ENCODE data around the gene KCNK17.

Gene KCNK17, protein sequence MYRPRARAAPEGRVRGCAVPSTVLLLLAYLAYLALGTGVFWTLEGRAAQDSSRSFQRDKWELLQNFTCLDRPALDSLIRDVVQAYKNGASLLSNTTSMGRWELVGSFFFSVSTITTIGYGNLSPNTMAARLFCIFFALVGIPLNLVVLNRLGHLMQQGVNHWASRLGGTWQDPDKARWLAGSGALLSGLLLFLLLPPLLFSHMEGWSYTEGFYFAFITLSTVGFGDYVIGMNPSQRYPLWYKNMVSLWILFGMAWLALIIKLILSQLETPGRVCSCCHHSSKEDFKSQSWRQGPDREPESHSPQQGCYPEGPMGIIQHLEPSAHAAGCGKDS

DNA sequence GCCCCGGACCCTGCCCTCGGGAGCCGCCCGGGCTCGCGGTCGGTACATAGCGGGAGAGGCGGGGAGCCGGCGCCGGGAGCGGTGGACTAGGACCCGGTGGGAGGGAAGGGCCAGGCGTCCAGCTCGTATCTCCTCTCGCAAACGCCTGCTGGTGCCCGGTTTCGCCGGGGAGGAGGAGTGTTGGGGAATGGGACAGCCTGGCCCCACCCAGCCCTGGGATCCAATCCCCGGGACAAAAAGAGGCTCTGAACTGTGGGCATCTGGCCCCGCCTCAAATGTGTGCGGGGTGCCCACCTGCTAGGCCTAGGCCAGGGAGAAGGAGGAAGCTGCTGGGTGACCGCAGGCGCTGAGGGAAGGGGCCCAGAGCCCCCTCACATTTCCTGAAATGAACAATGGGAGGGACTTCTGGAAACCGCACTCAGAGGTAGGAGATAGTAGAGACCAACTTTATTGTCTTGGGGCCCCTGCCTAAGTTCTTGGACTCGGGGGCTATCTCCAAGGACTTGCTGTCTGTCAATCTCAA is at the start of gene KCNK17:
KCNK17 (minus strand) TSS at position 147 of the 523 bp plus-strand sequence; CDS start at position 48, 99 bp downstream.
- no peak for DNase-seq (ENCODE audit: low read depth)

DNA sequence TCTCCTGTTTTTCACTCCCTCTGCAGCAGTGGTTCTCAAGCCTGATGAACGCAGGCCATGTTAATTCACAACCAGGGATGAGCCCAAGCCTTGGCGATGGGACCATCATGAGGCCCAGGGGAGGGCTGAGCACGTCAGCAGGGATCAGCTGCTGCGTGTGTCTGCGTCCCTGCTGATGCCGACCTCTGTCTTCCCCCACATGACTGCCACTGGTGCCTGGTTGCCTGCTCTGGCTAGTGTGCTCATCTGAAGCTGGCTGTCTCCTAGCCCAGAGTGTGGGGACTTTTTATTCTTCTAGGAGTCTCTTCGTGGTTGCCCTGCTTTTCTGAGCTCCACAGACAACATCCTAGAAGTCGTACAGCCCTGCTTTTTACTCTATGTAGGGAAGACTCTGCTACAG is 49.1 kb upstream of the KCNK17 start:
- DNase-seq (ENCODE audit: low read depth): no peak

DNA sequence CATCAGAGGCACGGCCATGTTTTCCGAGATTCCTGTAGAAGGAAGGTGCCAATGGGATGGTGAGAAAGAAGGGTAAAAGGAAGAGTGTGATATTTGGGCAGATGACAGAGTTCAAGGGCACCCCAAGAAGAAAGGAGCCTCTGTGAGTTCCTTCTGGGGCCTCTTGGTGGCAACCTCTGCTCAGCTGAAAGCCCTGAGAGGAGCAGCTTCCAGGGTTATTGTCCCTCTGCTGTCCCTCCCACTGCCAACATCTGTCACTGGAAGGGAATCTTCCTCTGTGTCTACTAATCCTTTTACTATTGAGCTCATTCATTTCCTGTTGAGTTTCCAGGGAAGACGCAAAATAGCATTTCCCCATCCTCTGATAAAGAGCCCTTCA is 48.3 kb upstream of the KCNK17 start:
- DNase-seq (ENCODE audit: low read depth): no peak

DNA sequence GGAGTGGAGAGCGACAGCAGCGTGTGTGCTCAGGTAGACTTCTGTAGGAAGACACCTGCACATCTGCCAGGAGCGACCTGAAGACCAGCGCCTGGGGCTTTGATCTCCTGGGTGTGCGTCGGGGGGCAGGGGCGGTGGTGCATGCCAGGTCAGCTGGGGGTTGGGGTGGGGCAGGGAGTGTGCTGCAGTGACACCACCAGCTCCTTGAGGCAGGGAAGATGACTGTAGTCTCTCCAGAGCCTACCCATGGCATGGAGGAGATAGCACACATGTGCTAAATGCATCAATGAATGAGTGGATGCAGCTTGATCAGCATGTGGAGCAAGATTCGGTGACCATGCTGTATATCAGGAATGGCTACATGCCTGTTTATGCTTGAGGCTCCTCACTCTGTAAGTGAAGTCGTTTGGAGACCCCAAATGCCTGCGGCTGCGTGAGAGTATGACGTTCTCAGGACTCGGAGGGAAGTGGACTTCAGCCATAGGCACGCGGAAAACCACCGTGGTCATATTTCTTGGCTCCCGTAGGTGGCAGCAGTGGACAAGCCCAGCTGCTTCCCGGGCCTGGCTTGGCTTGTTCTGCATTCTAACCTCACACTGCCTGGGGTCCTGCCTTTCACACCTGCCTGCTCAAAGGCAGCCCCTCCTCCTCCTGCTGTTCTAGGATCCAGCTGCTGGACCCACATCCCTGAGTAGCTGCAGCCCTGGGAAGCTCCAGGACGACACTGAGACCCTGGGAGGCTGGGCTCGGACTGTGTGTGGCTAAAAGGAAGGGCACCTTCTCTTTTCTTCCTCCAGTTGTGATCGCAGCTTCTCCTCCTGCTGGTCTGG is 47.7 kb upstream of the KCNK17 start:
- peak; percentile 20 for DNase-seq (ENCODE audit: low read depth)

DNA sequence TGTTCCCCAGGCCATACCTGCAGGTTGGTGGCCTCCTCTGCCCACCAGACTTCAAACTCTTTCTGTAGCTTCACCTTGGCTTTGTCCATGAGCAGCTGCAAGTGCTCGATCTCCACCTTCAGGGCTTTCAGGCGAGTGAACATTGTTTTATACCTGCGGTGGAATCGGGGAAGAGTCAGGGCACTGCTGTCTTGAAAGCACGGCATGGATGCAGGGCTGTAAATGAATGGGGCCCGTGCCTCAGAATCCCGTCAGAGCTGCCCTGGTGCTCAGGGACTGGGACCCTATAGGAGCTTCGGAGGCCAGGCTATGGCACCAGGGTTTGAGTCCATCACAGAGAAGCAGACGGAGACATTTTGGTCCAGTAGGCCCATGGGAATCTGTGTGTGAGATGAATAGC is 46.2 kb upstream of the KCNK17 start:
- no peak for DNase-seq (ENCODE audit: low read depth)

DNA sequence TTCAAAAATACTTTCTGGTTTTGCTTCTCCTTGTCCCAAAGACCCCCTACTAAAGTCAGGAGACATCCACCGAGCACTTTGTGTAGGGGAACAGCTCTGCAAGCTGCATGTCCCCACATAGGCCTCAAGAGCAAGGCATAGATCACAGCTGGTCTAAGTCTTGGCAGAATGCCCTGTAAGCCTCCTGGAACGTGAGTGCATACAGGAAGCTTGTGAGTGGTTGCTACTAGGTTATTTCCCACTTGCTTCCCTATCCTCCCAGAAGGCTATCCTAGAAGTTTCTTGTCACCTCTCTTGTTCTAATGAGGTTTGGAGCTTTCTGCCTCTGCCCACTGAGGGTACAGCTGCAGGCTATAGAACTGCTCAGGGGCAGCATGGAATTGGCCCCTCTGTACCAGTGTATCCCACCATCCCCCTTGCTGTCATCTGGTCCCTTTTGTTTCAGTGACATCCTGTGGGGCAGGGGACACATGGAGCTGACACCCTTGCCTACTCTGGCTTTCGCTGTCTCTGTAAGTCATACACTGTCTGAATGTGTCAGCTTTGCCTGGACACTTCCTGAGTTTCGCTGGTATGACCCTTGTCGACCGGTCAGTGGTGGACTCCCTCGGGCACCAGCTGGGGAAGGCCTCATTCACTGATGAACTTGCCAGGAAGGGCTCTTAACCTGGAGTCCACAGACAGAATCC is 43.9 kb upstream of the KCNK17 start:
- peak; percentile 27 for DNase-seq (ENCODE audit: low read depth)

DNA sequence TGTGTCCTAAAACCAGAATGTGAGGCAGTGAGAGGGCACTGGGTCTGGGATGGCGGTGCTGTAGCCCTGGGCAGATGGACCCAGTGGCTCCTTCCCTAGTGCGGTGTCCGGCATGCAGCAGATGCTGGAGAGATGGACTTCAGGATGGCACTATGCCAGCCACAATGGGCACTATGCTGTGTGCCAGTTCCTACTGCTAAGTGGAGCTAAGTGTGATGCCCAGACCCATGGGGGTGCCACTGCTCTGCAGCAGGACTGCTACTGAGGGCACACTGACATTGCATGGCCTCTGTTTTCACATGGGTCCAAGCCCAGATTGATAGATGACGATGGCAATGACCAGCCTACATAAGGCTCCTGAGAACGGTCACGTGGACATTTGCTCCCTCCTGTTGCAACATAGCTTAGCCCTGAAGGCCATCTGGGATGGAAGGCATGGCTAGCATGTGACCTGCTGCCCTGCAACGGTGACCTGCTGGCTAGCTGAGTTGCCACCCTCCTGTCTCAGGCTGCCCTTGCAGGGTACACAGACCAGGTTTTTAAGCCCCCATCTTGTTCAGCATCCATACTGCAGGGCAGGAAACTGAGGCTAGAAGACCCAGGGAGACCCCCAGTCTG is 39.6 kb upstream of the KCNK17 start:
- no peak for DNase-seq (ENCODE audit: low read depth)

DNA sequence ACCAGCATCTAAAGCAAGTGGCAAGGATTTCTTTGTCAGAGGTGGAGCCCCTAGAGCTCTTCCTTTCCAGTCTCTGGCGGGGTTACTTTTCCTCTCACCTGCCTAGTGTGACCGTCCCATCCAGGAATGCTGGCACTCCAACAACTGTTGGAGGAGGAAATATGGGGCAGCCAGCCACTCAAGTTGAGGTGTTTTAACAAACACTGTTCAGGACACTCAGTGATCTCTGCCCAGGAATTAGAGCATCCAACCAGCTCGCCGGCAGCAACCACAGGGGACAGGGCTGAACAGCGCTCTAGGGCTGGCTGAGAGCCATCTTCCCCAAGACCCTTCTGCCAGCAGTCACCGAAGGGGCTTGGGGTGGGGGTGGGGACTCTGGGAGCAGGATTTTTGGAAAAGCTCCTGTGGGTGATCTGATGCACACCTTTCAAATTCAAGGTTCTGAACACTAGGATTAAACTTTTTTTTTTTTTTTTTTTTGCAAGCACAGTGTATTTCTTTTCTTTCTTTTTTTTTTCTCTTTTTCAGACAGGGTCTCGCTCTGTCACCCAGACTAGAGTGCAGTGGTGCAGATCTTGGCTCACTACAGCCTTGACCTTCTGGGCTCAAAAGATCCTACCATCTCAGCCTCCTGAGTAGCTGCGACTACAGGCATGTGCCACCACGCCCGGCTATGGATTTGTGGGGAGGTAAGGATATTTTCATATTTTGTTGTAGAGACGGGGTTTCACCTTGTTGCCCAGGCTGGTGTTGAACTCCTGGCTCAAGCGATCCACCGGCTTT is 36.7 kb upstream of the KCNK17 start:
- no peak for DNase-seq (ENCODE audit: low read depth)

DNA sequence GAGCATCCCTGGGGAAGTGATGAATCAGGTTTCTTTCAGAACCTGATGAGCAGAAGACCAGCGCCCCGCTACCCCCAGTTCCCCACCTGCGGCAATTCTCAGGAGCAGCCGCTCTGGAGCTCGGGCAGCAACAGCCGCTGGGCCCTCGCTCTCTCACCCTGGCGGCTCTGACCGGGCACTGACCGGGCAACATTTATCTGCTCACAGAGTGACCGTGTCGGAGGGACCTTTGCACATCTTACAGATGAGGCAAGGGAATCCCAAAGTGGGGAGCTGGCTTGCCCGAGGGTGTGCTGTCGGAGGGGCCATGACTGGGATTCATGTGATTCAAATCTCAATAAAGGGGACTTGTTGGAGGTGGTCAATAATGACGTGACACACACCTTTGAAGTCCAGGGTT is 34.5 kb upstream of the KCNK17 start:
- DNase-seq (ENCODE audit: low read depth): no peak

DNA sequence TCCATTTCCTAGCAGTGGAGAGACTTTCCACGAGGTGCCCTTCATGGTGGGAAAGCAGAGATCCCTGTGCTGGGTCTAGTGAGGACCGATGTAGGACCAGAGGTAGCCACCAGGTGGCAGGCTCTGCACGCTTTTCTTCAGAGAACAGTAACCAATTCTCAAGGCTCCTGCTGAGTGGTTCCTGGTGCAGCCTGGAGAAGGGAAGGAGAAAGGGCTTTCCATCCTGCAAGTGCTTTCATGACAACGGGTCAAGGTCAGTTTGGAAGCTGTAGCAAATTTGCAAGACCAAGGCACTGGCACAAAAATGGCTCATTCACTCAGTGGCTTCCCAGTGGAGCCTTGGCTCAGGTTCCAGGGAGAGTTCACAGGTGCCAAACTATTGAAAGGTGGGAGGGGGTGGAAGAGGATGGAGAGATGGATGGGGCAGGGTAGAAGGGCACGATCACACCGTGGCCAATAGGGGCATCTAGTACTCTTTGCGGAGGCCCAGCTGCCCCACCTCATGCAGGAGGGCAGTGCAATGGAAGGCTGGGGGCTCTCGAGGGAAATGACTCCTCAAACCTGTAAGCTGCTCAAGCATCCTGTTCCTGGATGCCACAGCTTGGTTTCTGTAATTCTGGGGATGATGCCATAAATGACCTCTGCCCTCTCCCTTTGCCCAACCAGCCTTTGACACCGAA is 33.8 kb upstream of the KCNK17 start:
- DNase-seq (ENCODE audit: low read depth): peak; percentile 23

DNA sequence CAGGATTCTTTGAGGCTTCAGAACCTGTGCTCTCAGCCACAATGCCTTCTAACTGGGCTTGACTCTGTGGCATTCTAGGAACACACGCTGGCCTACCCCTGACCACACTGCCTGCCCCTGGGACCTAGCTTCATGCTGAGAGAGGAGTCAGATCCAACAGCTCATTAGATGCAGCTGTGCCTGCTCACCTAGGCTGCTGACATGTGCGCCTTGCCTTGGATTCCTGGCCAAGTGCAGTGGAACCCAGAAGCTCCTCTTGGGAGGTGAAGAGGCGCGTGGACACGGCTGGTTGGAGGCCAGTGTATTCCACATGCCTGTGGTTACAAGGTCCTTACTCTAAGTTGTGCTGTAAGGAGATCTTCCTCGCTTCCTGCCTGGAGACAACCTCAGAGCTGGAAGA is 33.0 kb upstream of the KCNK17 start:
- DNase-seq (ENCODE audit: low read depth): no peak

DNA sequence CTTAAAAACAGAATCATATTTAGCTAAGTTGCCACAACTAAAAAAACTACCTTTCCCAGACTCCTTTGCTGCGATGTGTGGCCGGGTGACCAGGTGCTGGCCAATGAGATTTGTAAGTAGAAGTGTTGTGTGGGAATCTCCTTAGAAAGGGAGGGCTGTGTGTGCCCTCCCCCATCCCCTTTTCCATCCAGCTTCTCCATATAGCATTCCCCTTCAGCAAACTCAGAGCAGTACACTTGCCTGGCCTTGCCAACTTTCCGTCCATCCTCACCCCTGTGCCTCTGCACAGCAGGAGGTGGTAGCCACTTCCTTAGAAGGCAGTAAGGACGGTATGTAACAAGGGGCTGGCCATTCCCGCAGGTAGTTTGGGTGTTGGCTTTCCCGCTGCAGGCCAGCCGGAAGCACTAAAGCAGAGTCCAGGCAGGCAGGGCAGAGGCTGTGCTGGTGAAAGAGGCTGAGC is 30.6 kb upstream of the KCNK17 start:
- no peak for DNase-seq (ENCODE audit: low read depth)

DNA sequence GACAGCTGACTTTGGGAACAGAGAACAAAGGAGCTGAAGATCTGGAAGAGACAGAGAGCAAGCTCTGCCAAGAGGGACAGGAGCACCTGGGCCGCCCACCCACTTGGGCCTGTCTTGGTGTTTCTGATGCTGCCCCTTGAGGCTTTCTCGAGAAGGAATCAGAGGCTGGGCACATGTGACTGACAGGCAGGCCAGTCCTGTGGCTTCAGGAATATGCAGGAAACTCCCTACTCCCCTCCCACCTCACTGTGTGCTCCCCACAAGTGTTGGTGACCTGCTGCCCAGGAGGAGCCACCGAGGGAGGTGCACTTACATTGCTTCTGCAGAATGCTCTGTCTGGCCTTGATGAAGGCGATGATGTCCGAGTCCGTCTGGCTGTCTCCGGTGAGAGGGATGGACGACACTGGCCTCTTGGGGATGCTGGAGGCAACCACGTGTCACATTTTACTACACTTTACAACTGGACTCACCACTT is 29.2 kb upstream of the KCNK17 start:
- no peak for DNase-seq (ENCODE audit: low read depth)

DNA sequence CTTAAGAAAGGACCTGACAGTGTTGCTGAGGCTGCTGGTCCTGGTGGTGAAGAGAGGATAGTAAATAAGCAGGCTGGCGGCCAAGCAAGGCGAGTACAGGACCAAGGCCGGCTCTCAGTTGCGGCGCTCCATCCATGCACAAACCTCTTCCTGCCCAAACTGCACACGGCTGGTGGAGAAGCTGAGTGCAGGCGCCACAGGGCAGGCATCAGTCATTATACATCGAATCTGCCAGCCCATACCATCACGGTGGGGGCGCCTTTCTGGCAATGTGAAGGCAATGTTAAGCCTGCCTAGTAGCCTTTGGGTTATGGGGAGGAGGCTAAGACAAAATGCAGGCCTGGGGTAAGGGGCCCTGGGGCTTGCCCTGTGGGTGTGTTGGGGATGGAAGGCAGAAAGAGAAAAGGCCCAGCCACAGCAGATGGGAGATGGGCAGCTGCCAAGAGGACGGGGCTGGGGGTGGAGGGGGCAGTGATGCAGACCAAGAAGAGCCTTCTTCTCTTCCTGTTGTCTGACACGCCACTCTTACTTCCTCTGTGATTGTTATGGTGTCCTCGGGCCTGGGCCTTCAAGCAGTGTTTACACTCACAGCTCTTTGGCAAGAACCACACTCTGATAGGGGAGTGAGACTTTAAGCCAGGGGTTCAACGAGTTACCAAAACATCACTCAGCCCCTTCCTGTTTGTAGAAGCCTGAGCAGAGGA is 28.6 kb upstream of the KCNK17 start:
- no peak for DNase-seq (ENCODE audit: low read depth)

DNA sequence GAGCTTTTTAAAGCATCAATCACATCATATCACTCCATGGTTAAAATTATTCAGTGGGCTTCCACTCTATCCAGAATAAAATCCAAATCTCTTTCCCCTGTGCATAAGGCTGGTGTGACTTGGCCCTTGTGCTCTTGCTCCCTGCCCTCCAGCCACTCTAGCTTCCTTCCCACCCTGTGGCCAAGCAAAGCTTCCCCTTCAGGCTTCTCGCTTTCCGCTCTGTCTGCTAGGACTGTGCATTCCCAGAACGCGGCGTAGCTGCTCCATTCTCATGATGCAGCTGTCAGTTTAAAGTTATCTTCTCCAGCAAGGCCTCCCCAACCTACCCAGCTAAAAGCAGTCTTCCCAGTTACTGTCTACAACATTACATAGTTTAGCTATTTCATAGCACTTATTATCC is 27.7 kb upstream of the KCNK17 start:
- DNase-seq (ENCODE audit: low read depth): no peak

DNA sequence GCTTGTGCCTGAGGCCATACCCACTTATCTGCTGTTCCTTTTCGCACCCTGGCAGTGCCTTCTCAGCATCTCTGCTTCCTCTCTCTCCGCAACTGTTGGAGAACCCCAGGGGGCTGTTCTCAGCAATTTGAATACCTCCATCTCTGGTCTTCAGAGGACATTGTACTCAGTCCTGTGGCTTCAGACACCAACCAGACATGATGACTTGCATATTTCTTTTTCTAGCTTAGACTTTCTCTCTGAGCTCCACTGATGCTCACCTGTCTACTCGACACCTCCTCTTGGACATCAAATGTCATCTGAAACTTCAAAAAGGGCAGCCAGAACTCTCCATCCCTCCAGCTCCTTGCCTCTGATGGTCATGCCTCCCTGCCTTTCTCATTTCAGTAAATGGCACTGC is 27.1 kb upstream of the KCNK17 start:
- DNase-seq (ENCODE audit: low read depth): no peak

DNA sequence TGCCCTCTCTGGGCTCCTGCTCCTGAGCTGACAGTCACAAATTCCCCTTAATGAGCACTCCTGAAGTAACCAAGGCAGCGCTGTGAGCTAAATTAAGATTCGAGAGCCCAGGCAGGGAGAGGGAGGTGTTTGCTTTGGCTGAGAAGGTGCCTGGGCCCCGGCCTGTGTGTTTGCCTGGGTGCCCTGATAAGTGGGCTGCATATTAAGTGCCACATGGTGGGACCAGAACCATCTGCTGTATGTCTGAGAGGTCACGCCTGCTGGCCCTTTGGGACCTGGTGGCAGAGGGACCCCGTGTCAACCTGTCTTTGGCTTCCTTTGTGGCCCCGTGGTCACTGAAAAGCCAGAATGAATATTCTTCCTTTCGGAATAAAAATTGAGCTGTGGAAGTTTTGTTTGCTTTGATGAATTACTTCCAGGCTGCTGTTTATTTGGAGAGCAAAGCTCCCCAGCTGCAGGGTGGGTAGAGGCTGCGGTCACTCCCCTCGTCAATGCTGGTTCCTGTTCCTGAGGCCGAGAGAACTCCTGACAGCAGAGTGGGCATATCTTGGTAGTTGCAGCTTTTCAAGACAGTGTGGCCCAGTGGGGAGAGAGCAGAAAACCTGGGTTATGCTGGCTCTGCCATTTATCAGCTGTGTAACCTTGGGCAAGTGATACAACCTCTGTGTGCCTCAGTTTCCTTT is 25.8 kb upstream of the KCNK17 start:
- no peak for DNase-seq (ENCODE audit: low read depth)

DNA sequence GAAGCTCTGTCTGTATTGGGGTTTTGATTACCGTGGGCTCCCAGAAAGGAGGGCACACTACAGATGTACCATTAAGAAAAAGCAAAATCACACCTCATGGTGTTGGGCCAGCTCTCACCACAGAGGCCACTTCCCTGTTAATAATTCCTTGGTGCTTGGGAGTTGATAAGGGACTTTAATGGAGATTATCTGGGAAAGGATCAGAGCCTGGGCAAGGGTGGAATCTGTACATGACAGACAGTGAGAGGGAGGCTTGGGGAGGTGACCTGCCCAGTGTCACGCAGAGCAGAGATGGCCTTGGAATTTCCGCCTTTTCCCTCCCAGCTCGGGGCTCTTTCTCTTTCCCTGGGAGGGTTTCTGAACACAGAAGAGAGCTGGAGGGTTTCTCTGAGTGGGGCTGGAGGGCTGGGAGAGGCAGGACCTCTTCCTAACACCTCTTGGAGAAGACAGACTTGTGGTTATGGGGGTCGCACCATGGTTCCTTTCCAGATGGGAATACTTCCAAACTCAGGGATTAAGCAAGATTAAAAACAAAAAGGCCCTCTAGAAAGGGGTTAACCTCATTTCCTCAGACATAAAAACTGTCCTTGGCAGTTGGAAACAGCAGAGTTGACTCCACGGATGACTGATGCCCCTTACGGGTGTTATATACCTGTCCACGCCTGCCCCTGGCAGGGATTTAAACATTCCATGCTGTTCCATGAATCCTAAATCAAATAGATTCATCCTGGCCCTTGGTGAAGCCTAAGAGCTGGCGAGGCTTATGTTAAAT is 25.1 kb upstream of the KCNK17 start:
- no peak for DNase-seq (ENCODE audit: low read depth)

DNA sequence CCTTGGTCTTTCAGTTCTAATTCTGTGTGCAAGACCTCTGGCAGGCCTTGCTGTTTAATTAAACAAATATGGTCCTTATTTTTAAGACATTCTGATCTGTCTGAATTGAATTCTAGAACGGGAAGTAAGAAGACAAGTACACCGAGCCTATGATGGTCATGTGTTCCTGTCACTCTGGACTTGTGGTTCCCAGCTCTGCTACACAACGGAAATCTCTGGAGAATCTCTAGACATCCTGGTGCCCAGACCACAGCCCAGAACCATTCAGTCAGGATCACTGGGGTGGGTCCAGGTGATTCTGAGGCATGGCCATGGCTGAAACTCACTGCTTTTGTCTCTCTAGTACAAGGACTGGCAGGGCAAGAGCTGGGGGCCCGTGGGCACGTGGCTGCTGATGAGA is 24.2 kb upstream of the KCNK17 start:
- no peak for DNase-seq (ENCODE audit: low read depth)
